Neural progenitor cell (in vitro differentiated cells): ENCODE data around the gene HOXC9.

Source experiments
- EZH2phosphoT487 ChIP-seq: fragments of 200-600 bp; sonication (generic); IDR thresholded peaks from 2 replicates; pipeline ENCODE4 v1.6.1; 2017; ENCODE audit warnings: antibody characterized with exemption
- TF ChIP-seq, protein P1 (sequence below): fragments of 200-600 bp; sonication (generic); IDR thresholded peaks from 2 replicates; pipeline ENCODE4 v1.5.1; 2017; ENCODE audit warnings: antibody characterized with exemption, mild to moderate bottlenecking

DNA sequence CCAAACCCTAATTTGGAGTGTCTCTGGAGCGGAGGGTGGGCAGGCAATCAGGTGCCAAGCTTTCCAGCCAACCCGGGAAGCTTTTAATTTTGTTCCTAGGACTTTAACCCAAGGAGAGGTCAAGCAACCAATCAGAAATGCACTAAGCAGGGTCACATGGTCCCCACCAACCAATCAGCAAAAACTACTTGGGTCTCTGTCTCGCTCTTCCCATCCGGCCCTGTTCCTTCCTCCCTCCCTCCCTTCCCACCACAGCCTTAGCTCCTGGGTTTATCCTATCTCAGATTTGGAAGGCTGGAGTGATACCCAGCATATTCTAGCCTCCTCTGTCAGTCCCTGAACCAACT is 40.2 kb downstream of the HOXC9 start:
- TF ChIP-seq, protein P1, sequence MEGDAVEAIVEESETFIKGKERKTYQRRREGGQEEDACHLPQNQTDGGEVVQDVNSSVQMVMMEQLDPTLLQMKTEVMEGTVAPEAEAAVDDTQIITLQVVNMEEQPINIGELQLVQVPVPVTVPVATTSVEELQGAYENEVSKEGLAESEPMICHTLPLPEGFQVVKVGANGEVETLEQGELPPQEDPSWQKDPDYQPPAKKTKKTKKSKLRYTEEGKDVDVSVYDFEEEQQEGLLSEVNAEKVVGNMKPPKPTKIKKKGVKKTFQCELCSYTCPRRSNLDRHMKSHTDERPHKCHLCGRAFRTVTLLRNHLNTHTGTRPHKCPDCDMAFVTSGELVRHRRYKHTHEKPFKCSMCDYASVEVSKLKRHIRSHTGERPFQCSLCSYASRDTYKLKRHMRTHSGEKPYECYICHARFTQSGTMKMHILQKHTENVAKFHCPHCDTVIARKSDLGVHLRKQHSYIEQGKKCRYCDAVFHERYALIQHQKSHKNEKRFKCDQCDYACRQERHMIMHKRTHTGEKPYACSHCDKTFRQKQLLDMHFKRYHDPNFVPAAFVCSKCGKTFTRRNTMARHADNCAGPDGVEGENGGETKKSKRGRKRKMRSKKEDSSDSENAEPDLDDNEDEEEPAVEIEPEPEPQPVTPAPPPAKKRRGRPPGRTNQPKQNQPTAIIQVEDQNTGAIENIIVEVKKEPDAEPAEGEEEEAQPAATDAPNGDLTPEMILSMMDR, result no peak
- TF ChIP-seq EZH2phosphoT487, result no peak
